ENCODE measurements around the gene PLB1.

DNA sequence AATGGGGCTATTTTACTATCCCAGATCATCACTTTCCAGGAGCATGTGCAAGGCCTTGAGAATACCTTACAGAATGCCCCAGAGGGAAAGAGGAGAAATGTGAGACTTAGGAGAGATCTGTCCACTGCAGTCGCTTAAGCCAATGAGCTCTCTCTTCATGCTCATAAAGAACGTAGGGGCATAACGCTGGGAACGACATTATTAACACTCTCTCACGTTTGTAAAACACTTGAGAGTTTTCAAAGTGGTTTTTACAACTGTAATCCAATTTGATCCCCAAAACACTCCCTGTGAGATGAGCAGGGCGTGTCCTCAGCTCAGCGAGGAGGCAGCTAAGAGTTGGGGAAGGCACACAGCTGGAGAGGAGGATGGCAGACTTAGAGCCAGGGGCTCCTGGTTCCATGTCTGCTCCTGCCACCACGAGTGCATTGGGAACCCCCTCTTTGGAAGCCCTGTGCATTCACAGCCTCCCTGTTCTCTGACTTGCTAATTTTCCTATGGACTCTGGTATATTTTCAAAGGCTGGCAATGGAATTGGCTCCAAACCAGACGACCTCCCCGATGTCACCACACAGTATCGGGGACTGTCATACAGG is 97.4 kb downstream of the PLB1 start:
- TF ChIP-seq, protein P1, sequence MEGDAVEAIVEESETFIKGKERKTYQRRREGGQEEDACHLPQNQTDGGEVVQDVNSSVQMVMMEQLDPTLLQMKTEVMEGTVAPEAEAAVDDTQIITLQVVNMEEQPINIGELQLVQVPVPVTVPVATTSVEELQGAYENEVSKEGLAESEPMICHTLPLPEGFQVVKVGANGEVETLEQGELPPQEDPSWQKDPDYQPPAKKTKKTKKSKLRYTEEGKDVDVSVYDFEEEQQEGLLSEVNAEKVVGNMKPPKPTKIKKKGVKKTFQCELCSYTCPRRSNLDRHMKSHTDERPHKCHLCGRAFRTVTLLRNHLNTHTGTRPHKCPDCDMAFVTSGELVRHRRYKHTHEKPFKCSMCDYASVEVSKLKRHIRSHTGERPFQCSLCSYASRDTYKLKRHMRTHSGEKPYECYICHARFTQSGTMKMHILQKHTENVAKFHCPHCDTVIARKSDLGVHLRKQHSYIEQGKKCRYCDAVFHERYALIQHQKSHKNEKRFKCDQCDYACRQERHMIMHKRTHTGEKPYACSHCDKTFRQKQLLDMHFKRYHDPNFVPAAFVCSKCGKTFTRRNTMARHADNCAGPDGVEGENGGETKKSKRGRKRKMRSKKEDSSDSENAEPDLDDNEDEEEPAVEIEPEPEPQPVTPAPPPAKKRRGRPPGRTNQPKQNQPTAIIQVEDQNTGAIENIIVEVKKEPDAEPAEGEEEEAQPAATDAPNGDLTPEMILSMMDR (IDR thresholded peaks at IDR 0.05; ENCODE audit: low read depth, low read length) = no peak
- TF ChIP-seq POLR2A (IDR thresholded peaks at IDR 0.05; ENCODE audit: extremely low read depth, insufficient read length) = no peak
- no peak for TF ChIP-seq MYC (IDR thresholded peaks at IDR 0.05; ENCODE audit: low read depth, low read length)
